ENCODE results near the gene CARD8. TPM values are rescaled to one million over a fixed set of nuclear protein-coding genes. Genes with fewer than 3 reads are reported as not detected.

The CARD8 gene
- polyA plus RNA-seq, 1 donor from 2014 or later = 23.0 TPM

- Histone ChIP-seq H4K20me1 (ENCODE audit: insufficient read depth) (no peaks in the 10 kb centered on the region), H3K9ac (ENCODE audit: low read length) (no peak overlapping the region), H3K4me2 (ENCODE audit: low read length) (no peak overlapping the region), H3K4me3 (ENCODE audit: low read length) (no peak overlapping the region), H2AFZ (ENCODE audit: low read depth, low read length) (no peak overlapping the region), H3K36me3 (ENCODE audit: insufficient read depth, low read length) (no peaks in the 10 kb centered on the region), H3K79me2 (replicated peaks; ENCODE audit: insufficient read depth, low read length) (peaks cover 9% of the 10 kb centered on the region), H3K9me3 (ENCODE audit: low read length) (no peaks in the 10 kb centered on the region), H3K9me2 (ENCODE audit: insufficient read depth, low read length) (no peaks in the 10 kb centered on the region), H3K27ac (ENCODE audit: low read length) (no peak overlapping the region), H3F3A (ENCODE audit: insufficient read depth, low read length, poor library complexity, severe bottlenecking) (peaks cover under 1% of the 10 kb centered on the region), H3K27me3 (ENCODE audit: insufficient read depth, low read depth, low read length) (no peaks in the 10 kb centered on the region)
- no peak for TF ChIP-seq POLR2AphosphoS5 (IDR thresholded peaks at IDR 0.05)
- no peak for TF ChIP-seq MXI1 (conservative IDR thresholded peaks at IDR 0.05; ENCODE audit: poor library complexity, severe bottlenecking)
- TF ChIP-seq SMC3 (conservative IDR thresholded peaks at IDR 0.05; ENCODE audit: poor library complexity) = no peak
- no peak for TF ChIP-seq TAF1 (IDR thresholded peaks at IDR 0.05; ENCODE audit: low read depth)
- TF ChIP-seq REST (IDR thresholded peaks at IDR 0.05; ENCODE audit: borderline replicate concordance) = no peak
- no peak for TF ChIP-seq RAD21 (conservative IDR thresholded peaks at IDR 0.05)
- TF ChIP-seq CTCF (IDR thresholded peaks at IDR 0.05; ENCODE audit: poor library complexity, severe bottlenecking) = no peak
- no peak for TF ChIP-seq EP300 (conservative IDR thresholded peaks at IDR 0.05; ENCODE audit: poor library complexity, severe bottlenecking)
- no peak for TF ChIP-seq EZH2 (IDR thresholded peaks at IDR 0.05; ENCODE audit: borderline replicate concordance, insufficient read depth, low read length, poor library complexity, severe bottlenecking)
Measured at GRCh38 chr19:48174445-48175030, 81.2 kb downstream of the CARD8 start.

- Histone ChIP-seq H4K20me1 (ENCODE audit: insufficient read depth) (no peaks in the 10 kb centered on the region), H3K4me2 (ENCODE audit: low read length) (peak overlapping the region; percentile 94), H3K36me3 (ENCODE audit: insufficient read depth, low read length) (no peaks in the 10 kb centered on the region), H3F3A (ENCODE audit: insufficient read depth, low read length, poor library complexity, severe bottlenecking) (peaks cover 6% of the 10 kb centered on the region), H3K27me3 (ENCODE audit: insufficient read depth, low read depth, low read length) (no peaks in the 10 kb centered on the region), H3K27ac (ENCODE audit: low read length) (no peak overlapping the region), H3K9ac (ENCODE audit: low read length) (no peak overlapping the region), H3K4me3 (ENCODE audit: low read length) (peak overlapping the region; percentile 95), H3K79me2 (replicated peaks; ENCODE audit: insufficient read depth, low read length) (peaks cover 15% of the 10 kb centered on the region), H3K9me2 (ENCODE audit: insufficient read depth, low read length) (no peaks in the 10 kb centered on the region), H2AFZ (ENCODE audit: low read depth, low read length) (no peak overlapping the region), H3K9me3 (ENCODE audit: low read length) (no peaks in the 10 kb centered on the region)
- TF ChIP-seq RAD21 (conservative IDR thresholded peaks at IDR 0.05) = no peak
- TF ChIP-seq EP300 (conservative IDR thresholded peaks at IDR 0.05; ENCODE audit: poor library complexity, severe bottlenecking) = no peak
- TF ChIP-seq MXI1 (conservative IDR thresholded peaks at IDR 0.05; ENCODE audit: poor library complexity, severe bottlenecking) = no peak
- no peak for TF ChIP-seq SMC3 (conservative IDR thresholded peaks at IDR 0.05; ENCODE audit: poor library complexity)
- TF ChIP-seq POLR2AphosphoS5 (IDR thresholded peaks at IDR 0.05) = no peak
- TF ChIP-seq CTCF (IDR thresholded peaks at IDR 0.05; ENCODE audit: poor library complexity, severe bottlenecking) = no peak
- TF ChIP-seq TAF1 (IDR thresholded peaks at IDR 0.05; ENCODE audit: low read depth) = no peak
- no peak for TF ChIP-seq EZH2 (IDR thresholded peaks at IDR 0.05; ENCODE audit: borderline replicate concordance, insufficient read depth, low read length, poor library complexity, severe bottlenecking)
- no peak for TF ChIP-seq REST (IDR thresholded peaks at IDR 0.05; ENCODE audit: borderline replicate concordance)
Measured at GRCh38 chr19:48171710-48172109, 84.0 kb downstream of the CARD8 start.
